Trophoblast cell (in vitro differentiated cells and primary cell): ENCODE results near the gene FASLG.
A peak's percentile ranks its signal among the peaks of the same experiment; 100 is the strongest.

Experiments
- DNase-seq, 2 donors: peaks; one replicate each; pipeline ENCODE4 v3.0.0-alpha.2; 2016
- H2AFZ ChIP-seq: 2 replicates; pipeline ENCODE4 v1.6.1; 2013; ENCODE audit warnings: low read length, moderate library complexity, mild to moderate bottlenecking; ENCODE audit not compliant: insufficient read depth, poor library complexity
- H2AK5ac ChIP-seq: 2 replicates; pipeline ENCODE4 v1.6.1; 2013; ENCODE audit warnings: mild to moderate bottlenecking, low read length
- H2BK120ac ChIP-seq: 2 replicates; pipeline ENCODE4 v1.6.1; 2013; ENCODE audit warnings: low read length, mild to moderate bottlenecking, moderate library complexity; ENCODE audit not compliant: insufficient read depth, poor library complexity
- H2BK12ac ChIP-seq: 2 replicates; pipeline ENCODE4 v1.6.1; 2013; ENCODE audit warnings: mild to moderate bottlenecking, low read length, moderate library complexity
- H2BK5ac ChIP-seq: 2 replicates; pipeline ENCODE4 v1.6.1; 2013; ENCODE audit warnings: low read length, low read depth, moderate library complexity, mild to moderate bottlenecking; ENCODE audit not compliant: poor library complexity
- H3K14ac ChIP-seq: 2 replicates; pipeline ENCODE4 v1.6.1; 2013; ENCODE audit warnings: mild to moderate bottlenecking, low read length
- H3K18ac ChIP-seq: 2 replicates; pipeline ENCODE4 v1.6.1; 2013; ENCODE audit warnings: mild to moderate bottlenecking, low read length
- H3K23ac ChIP-seq: 2 replicates; pipeline ENCODE4 v1.6.1; 2013; ENCODE audit warnings: low read length
- H3K27ac ChIP-seq: 2 replicates; pipeline ENCODE4 v1.5.1; 2013; ENCODE audit warnings: low read depth, mild to moderate bottlenecking, inconsistent platforms, low read length, moderate library complexity
- H3K27me3 ChIP-seq: 2 replicates; pipeline ENCODE4 v1.6.1; 2013; ENCODE audit warnings: inconsistent platforms, mild to moderate bottlenecking, low read length, moderate library complexity; ENCODE audit not compliant: insufficient read depth
- H3K36me3 ChIP-seq, 2 experiments: 1 replicate in 1 of 2; 2 replicates in 1 of 2; pipeline ENCODE4 v1.6.1; 2013; ENCODE audit warnings: low read length in 2 of 2, mild to moderate bottlenecking in 2 of 2, moderate library complexity in 1 of 2; ENCODE audit not compliant: insufficient read depth in 2 of 2, control insufficient read depth in 1 of 2
- H3K4ac ChIP-seq: 2 replicates; pipeline ENCODE4 v1.6.1; 2013; ENCODE audit warnings: low read depth, mild to moderate bottlenecking, low read length, moderate library complexity
- H3K4me1 ChIP-seq, 2 experiments: 1 replicate in 1 of 2; 2 replicates in 1 of 2; pipeline ENCODE4 v1.6.1; 2013; ENCODE audit warnings: low read length in 2 of 2, mild to moderate bottlenecking in 2 of 2, moderate library complexity in 1 of 2; ENCODE audit not compliant: insufficient read depth in 2 of 2, control insufficient read depth in 1 of 2
- H3K4me2 ChIP-seq: 2 replicates; pipeline ENCODE4 v1.6.1; 2013; ENCODE audit warnings: inconsistent platforms, mild to moderate bottlenecking, low read length, moderate library complexity
- H3K4me3 ChIP-seq: 2 replicates; pipeline ENCODE4 v1.5.1; 2013; ENCODE audit warnings: mild to moderate bottlenecking, low read depth, low read length, inconsistent platforms
- H3K79me1 ChIP-seq: one replicate; pipeline ENCODE4 v1.6.1; 2013; ENCODE audit warnings: low read length
- H3K79me2 ChIP-seq: 2 replicates; pipeline ENCODE4 v1.6.1; 2013; ENCODE audit warnings: low read length, mild to moderate bottlenecking; ENCODE audit not compliant: control insufficient read depth, insufficient read depth, poor library complexity
- H3K9ac ChIP-seq: 2 replicates; pipeline ENCODE4 v1.6.1; 2013; ENCODE audit warnings: mild to moderate bottlenecking, low read length
- H3K9me3 ChIP-seq: 2 replicates; pipeline ENCODE4 v1.6.1; 2013; ENCODE audit warnings: low read depth, mild to moderate bottlenecking, control low read depth, inconsistent platforms, low read length; ENCODE audit not compliant: insufficient read depth
- H4K12ac ChIP-seq: 2 replicates; pipeline ENCODE4 v1.6.1; 2013; ENCODE audit warnings: low read depth, mild to moderate bottlenecking, low read length, moderate library complexity
- H4K8ac ChIP-seq: 2 replicates; pipeline ENCODE4 v1.6.1; 2013; ENCODE audit warnings: low read depth, mild to moderate bottlenecking, low read length, moderate library complexity
- H4K91ac ChIP-seq: one replicate; pipeline ENCODE4 v1.6.1; 2013; ENCODE audit warnings: low read depth, mild to moderate bottlenecking, low read length, moderate library complexity
- WGBS: extraction: QIAGEN DNeasy Blood & Tissue Kit; methylation state at CpG from one replicate; pipeline ENCODE4 v1.1.7; 2013; ENCODE audit warnings: missing lambda C conversion rate; ENCODE audit not compliant: insufficient read length, insufficient coverage; ENCODE audit errors: extremely low coverage; 5-methylcytosine and 5-hydroxymethylcytosine counted together

The FASLG gene

DNA sequence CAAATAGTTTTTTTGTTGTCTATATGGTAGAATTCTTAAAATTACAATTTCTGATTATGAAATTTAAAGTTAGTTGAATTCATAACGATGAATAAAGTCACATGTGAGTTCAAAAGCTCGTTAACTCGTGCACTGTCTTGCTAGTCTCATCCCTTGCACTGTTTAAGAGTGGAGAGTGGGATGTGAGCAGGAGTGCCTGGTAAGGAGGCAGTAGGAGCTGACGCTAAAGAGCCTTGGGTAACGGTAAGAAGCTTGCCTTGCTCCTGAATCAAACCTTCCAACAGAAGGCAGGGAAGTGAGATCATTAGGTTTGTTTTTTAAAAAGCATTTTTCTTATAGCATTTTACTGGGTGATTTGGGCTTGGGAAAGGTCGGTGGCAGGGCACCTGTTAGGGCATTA lies 2.3 kb upstream of the FASLG start:
- Histone ChIP-seq H3K27ac (no peak overlapping the region), H3K9ac (peak overlapping the region; percentile 64), H3K4me3 (peak overlapping the region; percentile 36), H3K79me2 (no peaks in the 10 kb centered on the region), H3K23ac (no peak overlapping the region), H3K4ac (no peak overlapping the region), H4K91ac (no peak overlapping the region), H3K14ac (no peak overlapping the region), H2AK5ac (no peak overlapping the region), H3K4me2 (no peak overlapping the region), H3K18ac (no peak overlapping the region), H3K9me3 (no peaks in the 10 kb centered on the region), H2AFZ (no peak overlapping the region), H2BK5ac (no peak overlapping the region), H2BK120ac (no peak overlapping the region), H4K12ac (no peak overlapping the region), H3K4me1 (peaks cover 0 to 8% of the 10 kb centered on the region in 2 experiments), H3K79me1 (peaks cover 6% of the 10 kb centered on the region), H3K27me3 (no peaks in the 10 kb centered on the region), H3K36me3 (no peaks in the 10 kb centered on the region), H2BK12ac (no peak overlapping the region), H4K8ac (no peak overlapping the region)
- WGBS: no CpG with 5 or more reads among the region's 6 CpGs
- DNase-seq: no peak

DNA sequence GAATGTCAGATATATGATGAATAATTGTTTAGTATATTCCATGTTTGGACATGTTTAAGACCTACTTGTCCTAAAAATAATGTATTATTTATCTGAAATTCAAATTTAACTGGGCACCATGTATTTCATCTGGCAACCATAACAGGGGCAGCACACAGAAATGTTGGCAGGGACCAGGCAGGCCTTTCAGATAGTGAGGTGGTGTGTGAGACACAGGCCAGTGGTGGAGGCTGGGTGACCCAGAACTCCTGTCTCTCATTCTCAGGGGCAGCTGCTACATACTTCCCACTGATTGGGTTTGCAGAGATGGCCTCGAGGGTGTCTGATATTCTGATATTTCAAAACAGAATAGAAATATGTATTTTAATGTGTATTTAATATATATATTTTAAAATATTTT lies 1.3 kb upstream of the FASLG start:
- Histone ChIP-seq H3K23ac (no peak overlapping the region), H2BK120ac (peak overlapping the region; percentile 58)
- no CpG with 5 or more reads among the region's 1 CpG for WGBS

GRCh38 chr1:172661107-172661506 lies 2.2 kb downstream of the FASLG start:
- H4K91ac ChIP-seq: no peak overlapping the region
- peaks cover 0 to 8% of the 10 kb centered on the region in 2 experiments for H3K4me1 ChIP-seq
- no peak overlapping the region for H4K12ac ChIP-seq
- no peak overlapping the region for H3K4ac ChIP-seq
- peaks cover 6% of the 10 kb centered on the region for H3K79me1 ChIP-seq
- no peak overlapping the region for H3K4me3 ChIP-seq
- no peak overlapping the region for H2BK5ac ChIP-seq
- H3K9ac ChIP-seq: no peak overlapping the region
- no peak overlapping the region for H3K27ac ChIP-seq
- H3K18ac ChIP-seq: no peak overlapping the region
- WGBS: no CpG with 5 or more reads among the region's 3 CpGs
- H3K27me3 ChIP-seq: no peaks in the 10 kb centered on the region
- no peak overlapping the region for H3K23ac ChIP-seq
- no peak overlapping the region for H3K14ac ChIP-seq
- H3K9me3 ChIP-seq: no peaks in the 10 kb centered on the region
- no peak for DNase-seq
- H3K79me2 ChIP-seq: no peaks in the 10 kb centered on the region
- no peak overlapping the region for H2BK120ac ChIP-seq
- H2AFZ ChIP-seq: no peak overlapping the region
- no peak overlapping the region for H4K8ac ChIP-seq
- no peak overlapping the region for H2BK12ac ChIP-seq
- H2AK5ac ChIP-seq: no peak overlapping the region
- H3K36me3 ChIP-seq: no peaks in the 10 kb centered on the region
- H3K4me2 ChIP-seq: no peak overlapping the region

More for the DNA sequence above, 1.3 kb upstream of the FASLG start:
- no peak for DNase-seq
- Histone ChIP-seq H3K14ac (peak overlapping the region; percentile 61), H3K79me2 (no peaks in the 10 kb centered on the region), H3K79me1 (peaks cover 6% of the 10 kb centered on the region), H3K4me3 (no peak overlapping the region), H4K12ac (no peak overlapping the region), H4K91ac (peak overlapping the region; percentile 62), H3K9me3 (no peaks in the 10 kb centered on the region), H2AK5ac (peak overlapping the region; percentile 96), H3K9ac (no peak overlapping the region), H3K4me2 (no peak overlapping the region), H2BK5ac (no peak overlapping the region), H2BK12ac (peak overlapping the region; percentile 84), H3K4me1 (peaks cover 0 to 8% of the 10 kb centered on the region in 2 experiments), H3K27ac (no peak overlapping the region), H3K36me3 (no peaks in the 10 kb centered on the region), H3K27me3 (no peaks in the 10 kb centered on the region), H2AFZ (no peak overlapping the region), H3K4ac (no peak overlapping the region), H3K18ac (peak overlapping the region; percentile 71), H4K8ac (peak overlapping the region; percentile 16)

- peaks cover 5% of the 10 kb centered on the region for H3K79me1 ChIP-seq
- H3K18ac ChIP-seq: no peak overlapping the region
- no peak overlapping the region for H4K12ac ChIP-seq
- H3K4me3 ChIP-seq: no peak overlapping the region
- H2BK12ac ChIP-seq: no peak overlapping the region
- H3K4me2 ChIP-seq: no peak overlapping the region
- WGBS: no CpG with 5 or more reads among the region's 14 CpGs
- no peak overlapping the region for H3K27ac ChIP-seq
- no peak overlapping the region for H3K9ac ChIP-seq
- peaks cover 0 to 8% of the 10 kb centered on the region in 2 experiments for H3K4me1 ChIP-seq
- H2AK5ac ChIP-seq: no peak overlapping the region
- H2BK120ac ChIP-seq: no peak overlapping the region
- no peaks in the 10 kb centered on the region for H3K79me2 ChIP-seq
- no peak overlapping the region for H4K91ac ChIP-seq
- H2AFZ ChIP-seq: no peak overlapping the region
- no peak overlapping the region for H2BK5ac ChIP-seq
- no peaks in the 10 kb centered on the region for H3K36me3 ChIP-seq
- no peak overlapping the region for H4K8ac ChIP-seq
- peak in 1 of 2 donors; percentile 21 for DNase-seq
- no peak overlapping the region for H3K4ac ChIP-seq
- no peaks in the 10 kb centered on the region for H3K9me3 ChIP-seq
- no peak overlapping the region for H3K14ac ChIP-seq
- H3K27me3 ChIP-seq: no peaks in the 10 kb centered on the region
- H3K23ac ChIP-seq: no peak overlapping the region
These were observed 3.7 kb downstream of the FASLG start for GRCh38 chr1:172662464-172663109.
